ENCODE measurements around the gene RABEP1. TPM values are rescaled to one million over a fixed set of nuclear protein-coding genes. Genes with fewer than 3 reads are reported as not detected.
A peak's percentile ranks its signal among the peaks of the same experiment; 100 is the strongest.

The RABEP1 gene
- total RNA-seq, 4 donors from 2014 or later, result 55.4 to 94.8 (median 87.2) TPM

DNA sequence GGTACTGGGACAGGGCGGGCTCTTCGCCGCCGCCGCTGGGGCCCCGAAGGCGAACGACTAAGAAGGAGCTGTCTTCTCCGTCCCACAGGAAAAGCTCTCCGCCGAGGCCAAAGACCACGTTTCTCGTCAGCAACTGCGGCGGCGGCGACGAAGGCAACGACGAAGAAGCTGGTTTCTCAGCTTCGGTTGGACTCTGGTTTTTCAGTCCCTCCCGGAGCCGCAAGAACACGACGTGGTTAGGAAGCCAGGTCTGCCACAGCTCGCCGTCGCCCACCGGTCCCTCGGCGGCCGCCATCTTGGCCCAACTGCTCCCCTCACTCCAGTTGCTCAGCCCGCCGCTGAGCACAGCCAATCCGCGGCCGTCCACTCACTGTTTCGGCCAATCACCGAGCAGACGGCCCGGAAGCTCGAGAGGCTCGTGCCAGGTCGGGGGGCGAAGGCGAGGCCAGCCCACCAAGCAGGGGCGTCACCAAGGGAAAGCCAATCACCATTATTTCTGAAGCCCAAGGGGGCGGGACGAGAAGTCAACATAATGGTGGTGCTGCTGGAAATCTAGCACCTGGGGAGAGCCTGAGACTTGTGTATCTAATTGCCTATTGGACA is 137.4 kb downstream of the RABEP1 start, which contains the start of gene NUP88:
Gene NUP88 (minus strand): TSS at position 307 of the 603 bp plus-strand sequence. CDS start 12 bp downstream, at position 295.
- H3K27ac ChIP-seq, result peak within 1 kb of the TSS; percentile 86 to 98 (median 94)
- peak within 1 kb of the TSS; percentile 76 to 99 (median 92) for H3K4me3 ChIP-seq
- intact Hi-C loops (cut with DNase I; ENCODE audit: low total_unique reads) (loop anchor here (1.0 kb wide), 3 partner anchors 20 to 135 kb away; partner anchors contain the start of genes C1QBP, DERL2 and MIS12), in situ Hi-C loops (cut with MboI; ENCODE audit: low sequenced_read_pairs in 4 of 4) (no loop called here)
- TF ChIP-seq POLR2A (IDR thresholded peaks at IDR 0.05), result peak; percentile 94
- TF ChIP-seq, protein P1, sequence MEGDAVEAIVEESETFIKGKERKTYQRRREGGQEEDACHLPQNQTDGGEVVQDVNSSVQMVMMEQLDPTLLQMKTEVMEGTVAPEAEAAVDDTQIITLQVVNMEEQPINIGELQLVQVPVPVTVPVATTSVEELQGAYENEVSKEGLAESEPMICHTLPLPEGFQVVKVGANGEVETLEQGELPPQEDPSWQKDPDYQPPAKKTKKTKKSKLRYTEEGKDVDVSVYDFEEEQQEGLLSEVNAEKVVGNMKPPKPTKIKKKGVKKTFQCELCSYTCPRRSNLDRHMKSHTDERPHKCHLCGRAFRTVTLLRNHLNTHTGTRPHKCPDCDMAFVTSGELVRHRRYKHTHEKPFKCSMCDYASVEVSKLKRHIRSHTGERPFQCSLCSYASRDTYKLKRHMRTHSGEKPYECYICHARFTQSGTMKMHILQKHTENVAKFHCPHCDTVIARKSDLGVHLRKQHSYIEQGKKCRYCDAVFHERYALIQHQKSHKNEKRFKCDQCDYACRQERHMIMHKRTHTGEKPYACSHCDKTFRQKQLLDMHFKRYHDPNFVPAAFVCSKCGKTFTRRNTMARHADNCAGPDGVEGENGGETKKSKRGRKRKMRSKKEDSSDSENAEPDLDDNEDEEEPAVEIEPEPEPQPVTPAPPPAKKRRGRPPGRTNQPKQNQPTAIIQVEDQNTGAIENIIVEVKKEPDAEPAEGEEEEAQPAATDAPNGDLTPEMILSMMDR (IDR thresholded peaks at IDR 0.05 in 4 of 5, conservative IDR thresholded peaks at IDR 0.05 in 1 of 5), result no peak
- peak; percentile 95 for DNase-seq
- peaks cover 28 to 31% of the 10 kb centered on the region in 2 donors for H3K4me1 ChIP-seq
- no peaks in the 10 kb centered on the region for H3K27me3 ChIP-seq
- peak; percentile 91 for ATAC-seq
- peaks cover 0 to 40% of the 10 kb centered on the region in 2 donors for H3K36me3 ChIP-seq
- H3K9me3 ChIP-seq, result no peaks in the 10 kb centered on the region

DNA sequence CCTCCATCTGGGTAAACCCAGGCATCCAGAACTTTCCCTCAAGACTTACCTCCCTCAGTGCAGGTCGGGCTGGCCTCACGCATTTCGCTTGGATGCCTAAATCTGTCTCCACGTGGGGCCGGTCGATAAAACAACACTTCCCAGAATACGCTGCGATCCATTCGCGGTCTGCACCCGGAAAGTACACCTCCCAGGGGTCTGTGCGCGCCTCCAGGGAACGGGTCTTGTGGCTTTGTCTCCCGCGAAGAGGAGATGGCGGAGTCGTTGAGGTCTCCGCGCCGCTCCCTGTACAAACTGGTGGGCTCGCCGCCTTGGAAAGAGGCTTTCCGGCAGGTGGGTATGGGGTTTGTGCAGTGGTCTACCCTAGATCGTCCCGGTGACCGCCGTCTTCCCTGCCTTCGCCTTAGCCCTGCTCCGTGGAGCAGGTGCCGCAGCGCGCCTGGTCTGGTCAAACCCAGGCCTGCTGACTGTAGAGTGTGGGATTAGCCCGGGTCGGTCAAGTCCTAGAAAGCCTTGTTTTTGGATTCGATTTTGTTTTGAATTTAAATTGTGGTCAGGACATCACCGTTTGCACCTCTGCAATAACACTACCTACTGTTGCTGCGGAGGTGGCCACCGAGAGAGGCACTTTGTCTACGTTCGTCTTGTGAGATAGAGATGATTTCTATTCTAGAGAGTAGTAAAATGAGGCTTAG is 138.0 kb downstream of the RABEP1 start, which contains the start of gene RPAIN:
Gene RPAIN (plus strand): TSS at position 224 of the 695 bp plus-strand sequence. CDS start 29 bp downstream, at position 253.
- Histone ChIP-seq H3K4me1 (peaks cover 28 to 30% of the 10 kb centered on the region in 2 donors), H3K27ac (peak within 1 kb of the TSS; percentile 86 to 98 (median 94)), H3K27me3 (no peaks in the 10 kb centered on the region), H3K9me3 (no peaks in the 10 kb centered on the region), H3K36me3 (peaks cover 0 to 41% of the 10 kb centered on the region in 2 donors), H3K4me3 (peak within 1 kb of the TSS; percentile 76 to 99 (median 92))
- ATAC-seq, result peak; percentile 85 to 86
- TF ChIP-seq, protein P1 (IDR thresholded peaks at IDR 0.05 in 4 of 5, conservative IDR thresholded peaks at IDR 0.05 in 1 of 5), result no peak
- TF ChIP-seq POLR2A (IDR thresholded peaks at IDR 0.05), result peak in 1 of 2 donors; percentile 59
- in situ Hi-C loops (cut with MboI; ENCODE audit: low sequenced_read_pairs in 4 of 4) (no loop called here), intact Hi-C loops (cut with DNase I; ENCODE audit: low total_unique reads) (loop anchor here (1.0 to 2.0 kb wide), 4 partner anchors 19 to 136 kb away; partner anchors contain the start of genes C1QBP, DERL2 and MIS12)
- DNase-seq, result peak; percentile 86 to 87

DNA sequence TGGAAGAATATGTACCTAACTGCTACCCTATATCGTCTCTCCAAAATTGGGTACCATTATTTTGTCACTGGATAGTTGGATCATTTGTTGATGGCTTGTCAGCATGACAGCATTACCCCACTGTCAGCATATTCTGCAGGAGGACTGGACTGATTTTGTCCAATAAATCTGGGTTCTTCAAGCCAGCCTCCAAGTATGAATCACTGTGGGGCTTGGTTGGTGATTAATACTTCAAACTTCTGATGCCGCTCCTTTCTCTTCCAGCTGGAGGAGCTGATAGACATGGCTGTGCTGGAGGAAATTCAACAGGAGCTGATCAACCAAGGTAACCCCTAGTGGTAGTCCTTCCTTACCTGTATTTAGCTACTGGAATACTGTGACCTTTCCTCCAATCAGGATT is 140.4 kb downstream of the RABEP1 start:
- in situ Hi-C loops (cut with MboI; ENCODE audit: low sequenced_read_pairs in 4 of 4), result no loop called here
- peaks cover 0 to 59% of the 10 kb centered on the region in 2 donors for H3K36me3 ChIP-seq
- TF ChIP-seq POLR2A (IDR thresholded peaks at IDR 0.05), result no peak
- TF ChIP-seq, protein P1 (IDR thresholded peaks at IDR 0.05 in 4 of 5, conservative IDR thresholded peaks at IDR 0.05 in 1 of 5), result no peak
- no peaks in the 10 kb centered on the region for H3K27me3 ChIP-seq
- no peak overlapping the region for H3K4me3 ChIP-seq
- peaks cover 21 to 24% of the 10 kb centered on the region in 2 donors for H3K4me1 ChIP-seq
- no peak overlapping the region for H3K27ac ChIP-seq
- DNase-seq, result no peak
- ATAC-seq, result no peak
- intact Hi-C loops (cut with DNase I; ENCODE audit: low total_unique reads), result no loop called here
- H3K9me3 ChIP-seq, result no peaks in the 10 kb centered on the region

DNA sequence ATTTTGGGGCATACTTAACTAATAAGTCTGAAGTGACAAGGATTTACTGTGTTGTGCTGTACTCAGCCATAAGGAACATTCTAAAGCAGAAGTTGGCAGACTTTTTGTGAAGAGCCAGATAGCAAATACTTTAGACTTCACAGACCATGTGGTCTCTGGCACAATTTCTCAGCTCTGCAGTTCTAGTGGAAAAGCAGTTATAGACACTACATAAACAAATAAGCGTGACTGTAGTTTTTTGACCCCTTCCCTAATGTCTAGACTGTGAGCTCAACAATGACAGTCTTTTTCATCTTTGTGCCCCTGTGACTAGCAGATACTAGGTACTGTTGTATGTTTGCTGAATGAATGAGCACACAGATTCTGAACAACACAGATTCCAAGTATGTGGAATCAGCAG is 142.8 kb downstream of the RABEP1 start:
- Histone ChIP-seq H3K27me3 (no peaks in the 10 kb centered on the region), H3K4me1 (peaks cover 13 to 14% of the 10 kb centered on the region in 2 donors), H3K4me3 (no peak overlapping the region), H3K9me3 (no peaks in the 10 kb centered on the region), H3K36me3 (peaks cover 0 to 83% of the 10 kb centered on the region in 2 donors), H3K27ac (no peak overlapping the region)
- TF ChIP-seq POLR2A (IDR thresholded peaks at IDR 0.05), result no peak
- TF ChIP-seq, protein P1 (IDR thresholded peaks at IDR 0.05 in 4 of 5, conservative IDR thresholded peaks at IDR 0.05 in 1 of 5), result no peak
- ATAC-seq (no peak), DNase-seq (no peak)
- in situ Hi-C loops (cut with MboI; ENCODE audit: low sequenced_read_pairs in 4 of 4) (loop anchor here in 1 of 4 donors (25.0 kb wide), 1 partner anchor 188 kb away; the partner anchor contains the start of gene SCIMP), intact Hi-C loops (cut with DNase I; ENCODE audit: low total_unique reads) (no loop called here)

Measured in gastrocnemius medialis (tissue), 4 donors.